SK-N-SH treated with all-trans-retinoic acid at 6 μM for 48 hours (cell line): ENCODE data around the gene ZNF410.

Experiments used
- ATAC-seq: fragments of 200-7000 bp; cut with Tn5 transposase; 3 replicates; pipeline ENCODE4 v1.9.1; 2020; ENCODE audit warnings: mild to moderate bottlenecking, moderate library complexity
- ARNTL ChIP-seq: fragments of 450-650 bp; formaldehyde crosslinking; IDR thresholded peaks from 2 replicates; pipeline ENCODE4 v1.5.0; 2020; ENCODE audit warnings: low read depth, mild to moderate bottlenecking, moderate library complexity, borderline replicate concordance
- BACH2 ChIP-seq: fragments of 250-450 bp; sonication (Bioruptor Pico); IDR thresholded peaks from 2 replicates; pipeline ENCODE4 v1.9.0; 2021; ENCODE audit warnings: mild to moderate bottlenecking, borderline replicate concordance
- CREB5 ChIP-seq: fragments of 250-450 bp; sonication (Bioruptor Pico); IDR thresholded peaks from 2 replicates; pipeline ENCODE4 v1.5.1; 2020; ENCODE audit warnings: low read depth, mild to moderate bottlenecking, moderate library complexity
- CSDC2 ChIP-seq: fragments of 250-450 bp; sonication (Bioruptor Pico); IDR thresholded peaks from 2 replicates; pipeline ENCODE4 v1.5.0; 2020; ENCODE audit warnings: mild to moderate bottlenecking, moderate library complexity
- CSRNP3 ChIP-seq: fragments of 250-450 bp; sonication (Bioruptor Pico); IDR thresholded peaks from 2 replicates; pipeline ENCODE4 v1.5.1; 2021; ENCODE audit warnings: mild to moderate bottlenecking, moderate library complexity
- ESRRG ChIP-seq: fragments of 250-450 bp; sonication (Bioruptor Pico); IDR thresholded peaks from 2 replicates; pipeline ENCODE4 v1.6.1; 2021; ENCODE audit warnings: mild to moderate bottlenecking
- GLIS3 ChIP-seq: fragments of 250-450 bp; sonication (Bioruptor Pico); IDR thresholded peaks from 2 replicates; pipeline ENCODE4 v1.5.0; 2020; ENCODE audit warnings: mild to moderate bottlenecking, moderate library complexity
- ISL1 ChIP-seq: fragments of 250-450 bp; sonication (Bioruptor Pico); IDR thresholded peaks from 2 replicates; pipeline ENCODE4 v2.1.2; 2022; ENCODE audit warnings: mild to moderate bottlenecking, moderate library complexity
- PATZ1 ChIP-seq: fragments of 250-450 bp; sonication (Bioruptor Pico); IDR thresholded peaks from 2 replicates; pipeline ENCODE4 v1.8.0; 2020; ENCODE audit warnings: mild to moderate bottlenecking, moderate library complexity, borderline replicate concordance
- POU6F1 ChIP-seq: fragments of 250-450 bp; sonication (Bioruptor Pico); IDR thresholded peaks from 2 replicates; pipeline ENCODE4 v1.8.0; 2021; ENCODE audit warnings: low read depth, mild to moderate bottlenecking, moderate library complexity, borderline replicate concordance
- RARB ChIP-seq: fragments of 250-450 bp; sonication (Bioruptor Pico); IDR thresholded peaks from 2 replicates; pipeline ENCODE4 v1.8.0; 2021; ENCODE audit warnings: mild to moderate bottlenecking, moderate library complexity
- SNAI2 ChIP-seq: fragments of 250-450 bp; sonication (Bioruptor Pico); IDR thresholded peaks from 2 replicates; pipeline ENCODE4 v1.5.0; 2020; ENCODE audit warnings: mild to moderate bottlenecking, moderate library complexity
- TCF4 ChIP-seq: fragments of 250-450 bp; sonication (Bioruptor Pico); IDR thresholded peaks from 2 replicates; pipeline ENCODE4 v1.8.0; 2021; ENCODE audit warnings: mild to moderate bottlenecking, moderate library complexity, borderline replicate concordance
- TOX ChIP-seq: fragments of 250-450 bp; sonication (Bioruptor Pico); IDR thresholded peaks from 2 replicates; pipeline ENCODE4 v1.8.0; 2021; ENCODE audit warnings: mild to moderate bottlenecking, moderate library complexity, borderline replicate concordance
- TSHZ2 ChIP-seq: fragments of 250-450 bp; sonication (Bioruptor Pico); IDR thresholded peaks from 2 replicates; pipeline ENCODE4 v1.5.0; 2020; ENCODE audit warnings: mild to moderate bottlenecking, moderate library complexity
- ZC3H10 ChIP-seq: fragments of 250-450 bp; sonication (Bioruptor Pico); IDR thresholded peaks from 2 replicates; pipeline ENCODE4 v1.5.1; 2021; ENCODE audit warnings: mild to moderate bottlenecking, moderate library complexity
- ZFP3 ChIP-seq: fragments of 250-450 bp; sonication (Bioruptor Pico); IDR thresholded peaks from 2 replicates; pipeline ENCODE4 v1.5.0; 2020; ENCODE audit warnings: mild to moderate bottlenecking, moderate library complexity
- ZFP30 ChIP-seq: fragments of 450-650 bp; formaldehyde crosslinking; IDR thresholded peaks from 2 replicates; pipeline ENCODE4 v1.5.0; 2022; ENCODE audit warnings: mild to moderate bottlenecking, moderate library complexity
- ZNF565 ChIP-seq: fragments of 450-650 bp; formaldehyde crosslinking; conservative IDR thresholded peaks from 2 replicates; pipeline ENCODE4 v1.5.0; 2020; ENCODE audit warnings: low read depth, mild to moderate bottlenecking, moderate library complexity
- ZNF8 ChIP-seq: fragments of 450-650 bp; formaldehyde crosslinking; IDR thresholded peaks from 2 replicates; pipeline ENCODE4 v1.5.0; 2020; ENCODE audit warnings: mild to moderate bottlenecking, moderate library complexity

ZNF410 gene

GRCh38 chr14:73953731-73954130 lies 67.1 kb downstream of the ZNF410 start:
- TF ChIP-seq ISL1 (CRISPR knock-in tag) (no peak), BACH2 (CRISPR knock-in tag) (no peak), TOX (CRISPR knock-in tag) (no peak), ZFP30 (CRISPR knock-in tag) (no peak), ESRRG (no peak), CSRNP3 (CRISPR knock-in tag) (no peak), TCF4 (CRISPR knock-in tag) (no peak), CREB5 (CRISPR knock-in tag) (no peak), ZC3H10 (no peak), GLIS3 (no peak), POU6F1 (CRISPR knock-in tag) (no peak), PATZ1 (CRISPR knock-in tag) (no peak), ZNF565 (CRISPR knock-in tag) (no peak)
- TF ChIP-seq, all 23 proteins: peak for 0
- no peak for ATAC-seq

GRCh38 chr14:73955674-73956073 lies 69.0 kb downstream of the ZNF410 start:
- TF ChIP-seq TSHZ2 (no peak), ZNF565 (CRISPR knock-in tag) (no peak), RARB (no peak), TOX (CRISPR knock-in tag) (no peak), ZNF8 (no peak), SNAI2 (CRISPR knock-in tag) (no peak), ARNTL (CRISPR knock-in tag) (no peak)
- ATAC-seq, result no peak

GRCh38 chr14:73958591-73958990 lies 71.9 kb downstream of the ZNF410 start:
- no peak for ATAC-seq
- no peak for TF ChIP-seq ESRRG
- TF ChIP-seq, all 23 proteins: peak for 0

GRCh38 chr14:73961192-73961591 lies 74.5 kb downstream of the ZNF410 start:
- no peak for ATAC-seq
- no peak for TF ChIP-seq CSDC2 (CRISPR knock-in tag)
- TF ChIP-seq GLIS3, result no peak
- no peak for TF ChIP-seq ZC3H10
- no peak for TF ChIP-seq ZNF565 (CRISPR knock-in tag)
- TF ChIP-seq ESRRG, result no peak
- TF ChIP-seq PATZ1 (CRISPR knock-in tag), result no peak
- TF ChIP-seq CSRNP3 (CRISPR knock-in tag), result no peak
- no peak for TF ChIP-seq ZFP3 (CRISPR knock-in tag)
- TF ChIP-seq ZFP30 (CRISPR knock-in tag), result no peak
- no peak for TF ChIP-seq TOX (CRISPR knock-in tag)
